Dedifferentiated amniotic fluid mesenchymal stem cell (primary cell): Measurements from ENCODE around the gene COA6.

Source experiments
- DNase-seq: peaks from one replicate; pipeline ENCODE4 v3.0.0-alpha.2; 2016; ENCODE audit errors: extremely low spot score

The COA6 gene

GRCh38 chr1:234412830-234413229 lies 39.6 kb downstream of the COA6 start:
- DNase-seq = no peak

- no peak for DNase-seq
Observed at GRCh38 chr1:234413485-234413884, 40.2 kb downstream of the COA6 start.

- DNase-seq = no peak
Observed at GRCh38 chr1:234413990-234414389, 40.7 kb downstream of the COA6 start.

- DNase-seq = no peak
Observed at GRCh38 chr1:234427950-234428646, 54.8 kb downstream of the COA6 start.

- no peak for DNase-seq
Observed at GRCh38 chr1:234429434-234429806, 56.2 kb downstream of the COA6 start.

- no peak for DNase-seq
Observed at GRCh38 chr1:234430691-234431090, 57.4 kb downstream of the COA6 start.

- DNase-seq = no peak
Observed at GRCh38 chr1:234431255-234431654, 58.0 kb downstream of the COA6 start.

GRCh38 chr1:234433563-234434285 lies 60.5 kb downstream of the COA6 start:
- DNase-seq = peak; percentile 48
